ENCODE data around the gene WNK3. TPM values are rescaled to one million over a fixed set of nuclear protein-coding genes. Genes with fewer than 3 reads are reported as not detected.

The WNK3 gene
- total RNA-seq, 4 donors from 2014 or later, result 0.29 to 1.5 (median 0.57) TPM

DNA sequence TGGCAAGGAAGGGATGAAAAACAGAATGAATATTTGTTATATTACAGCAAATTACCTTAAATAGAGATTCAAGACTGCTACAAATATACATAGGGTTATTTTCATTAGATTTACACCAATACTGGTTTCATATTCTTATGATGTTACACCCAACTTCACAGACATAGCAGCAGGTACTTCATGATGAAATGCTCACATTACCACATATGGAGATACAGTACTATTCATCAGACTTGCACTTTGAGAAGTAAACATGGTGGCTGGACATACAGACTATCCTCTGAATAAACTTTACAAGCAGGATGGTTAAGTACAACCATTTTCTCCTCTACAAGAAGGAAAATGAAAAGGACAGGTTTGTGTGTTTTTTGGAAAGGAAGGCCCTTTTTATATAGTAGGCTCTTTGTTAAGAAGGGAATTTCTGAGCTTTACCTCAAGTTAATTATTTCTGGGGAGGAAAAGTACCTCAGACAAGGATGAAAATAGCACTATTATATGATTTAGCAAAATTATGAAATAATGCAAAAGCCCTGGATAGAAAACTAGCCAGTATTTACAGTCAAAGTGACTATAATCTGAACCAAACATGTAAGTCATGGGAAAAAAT is 162.8 kb downstream of the WNK3 start:
- Histone ChIP-seq H3K4me3 (no peak overlapping the region), H3K27ac (no peak overlapping the region), H3K27me3 (no peaks in the 10 kb centered on the region), H3K9me3 (no peaks in the 10 kb centered on the region), H3K36me3 (no peaks in the 10 kb centered on the region), H3K4me1 (no peaks in the 10 kb centered on the region)
- DNase-seq, result no peak
- intact Hi-C loops (cut with DNase I), result no loop called here
- no peak for TF ChIP-seq POLR2A (IDR thresholded peaks at IDR 0.05)
- TF ChIP-seq, protein P1, sequence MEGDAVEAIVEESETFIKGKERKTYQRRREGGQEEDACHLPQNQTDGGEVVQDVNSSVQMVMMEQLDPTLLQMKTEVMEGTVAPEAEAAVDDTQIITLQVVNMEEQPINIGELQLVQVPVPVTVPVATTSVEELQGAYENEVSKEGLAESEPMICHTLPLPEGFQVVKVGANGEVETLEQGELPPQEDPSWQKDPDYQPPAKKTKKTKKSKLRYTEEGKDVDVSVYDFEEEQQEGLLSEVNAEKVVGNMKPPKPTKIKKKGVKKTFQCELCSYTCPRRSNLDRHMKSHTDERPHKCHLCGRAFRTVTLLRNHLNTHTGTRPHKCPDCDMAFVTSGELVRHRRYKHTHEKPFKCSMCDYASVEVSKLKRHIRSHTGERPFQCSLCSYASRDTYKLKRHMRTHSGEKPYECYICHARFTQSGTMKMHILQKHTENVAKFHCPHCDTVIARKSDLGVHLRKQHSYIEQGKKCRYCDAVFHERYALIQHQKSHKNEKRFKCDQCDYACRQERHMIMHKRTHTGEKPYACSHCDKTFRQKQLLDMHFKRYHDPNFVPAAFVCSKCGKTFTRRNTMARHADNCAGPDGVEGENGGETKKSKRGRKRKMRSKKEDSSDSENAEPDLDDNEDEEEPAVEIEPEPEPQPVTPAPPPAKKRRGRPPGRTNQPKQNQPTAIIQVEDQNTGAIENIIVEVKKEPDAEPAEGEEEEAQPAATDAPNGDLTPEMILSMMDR (IDR thresholded peaks at IDR 0.05), result no peak

DNA sequence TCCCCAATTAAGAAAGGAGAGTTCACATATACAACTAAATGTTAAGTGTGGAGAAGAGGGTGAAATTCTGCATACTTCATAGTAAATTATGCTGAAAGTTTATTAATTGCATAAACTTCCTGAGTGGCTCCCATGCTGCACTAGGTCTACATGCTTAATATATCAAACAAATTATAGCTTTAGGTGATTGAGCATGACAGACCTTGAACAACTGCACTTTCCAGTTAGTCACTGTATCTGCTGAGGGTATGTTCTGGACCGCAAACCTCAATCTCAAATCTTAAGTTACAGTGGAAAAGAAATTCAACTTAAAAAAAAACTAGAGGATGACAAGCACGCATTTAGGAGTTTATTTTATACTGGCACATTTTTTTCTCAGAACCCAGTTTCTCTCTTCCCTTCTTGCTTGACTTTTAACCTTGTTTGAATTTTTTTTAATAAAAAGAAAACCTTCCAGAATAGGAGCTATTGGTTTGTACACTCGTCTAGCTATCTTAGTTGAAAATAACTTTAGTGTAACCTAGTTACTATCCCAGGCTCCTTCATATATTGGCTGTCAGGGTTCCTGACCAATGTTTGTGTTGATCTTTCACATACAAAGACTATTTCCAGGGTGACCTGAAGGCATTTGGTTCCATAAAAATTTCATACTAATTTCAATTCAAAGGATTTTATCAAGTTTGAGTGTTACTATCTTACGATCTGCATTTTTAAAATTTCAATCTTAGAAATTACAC is 164.6 kb downstream of the WNK3 start:
- TF ChIP-seq POLR2A (IDR thresholded peaks at IDR 0.05), result no peak
- TF ChIP-seq, protein P1 (IDR thresholded peaks at IDR 0.05), result no peak
- no peak overlapping the region for H3K27ac ChIP-seq
- no peak for DNase-seq
- H3K4me3 ChIP-seq, result no peak overlapping the region
- 74 to 85% methylated on average over 4 of the region's 4 CpGs for WGBS, 2 donors
- no peaks in the 10 kb centered on the region for H3K36me3 ChIP-seq
- H3K27me3 ChIP-seq, result no peaks in the 10 kb centered on the region
- no peaks in the 10 kb centered on the region for H3K4me1 ChIP-seq
- intact Hi-C loops (cut with DNase I), result no loop called here
- H3K9me3 ChIP-seq, result no peaks in the 10 kb centered on the region

DNA sequence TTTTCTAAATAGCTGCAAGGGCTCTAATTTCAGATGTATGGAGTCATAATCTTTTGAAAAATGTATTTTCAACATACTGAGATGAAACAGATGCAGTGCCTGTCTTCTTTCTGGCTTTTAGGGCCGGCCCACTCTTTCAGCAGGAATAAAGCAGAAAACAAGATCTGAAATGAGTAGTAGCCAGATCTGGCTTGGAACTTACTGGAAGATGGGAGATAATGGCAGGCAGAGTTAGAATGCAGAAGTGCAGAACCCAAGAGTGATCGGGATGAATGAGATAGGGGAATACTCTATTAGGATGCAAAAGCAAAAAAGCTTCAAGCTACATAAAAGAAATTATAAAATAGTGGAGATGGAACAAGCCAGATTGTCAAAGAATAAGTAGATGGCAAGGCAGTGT is 173.4 kb downstream of the WNK3 start:
- H3K27ac ChIP-seq, result no peak overlapping the region
- H3K36me3 ChIP-seq, result no peaks in the 10 kb centered on the region
- intact Hi-C loops (cut with DNase I), result no loop called here
- no peaks in the 10 kb centered on the region for H3K27me3 ChIP-seq
- DNase-seq, result no peak
- H3K4me1 ChIP-seq, result peaks cover 0 to 33% (median 15%) of the 10 kb centered on the region in 3 donors
- no peak for TF ChIP-seq POLR2A (IDR thresholded peaks at IDR 0.05)
- TF ChIP-seq, protein P1 (IDR thresholded peaks at IDR 0.05), result no peak
- no peaks in the 10 kb centered on the region for H3K9me3 ChIP-seq
- WGBS, 2 donors, result 90 to 91% methylated on average over 1 to 2 of the region's 2 CpGs
- H3K4me3 ChIP-seq, result no peak overlapping the region

DNA sequence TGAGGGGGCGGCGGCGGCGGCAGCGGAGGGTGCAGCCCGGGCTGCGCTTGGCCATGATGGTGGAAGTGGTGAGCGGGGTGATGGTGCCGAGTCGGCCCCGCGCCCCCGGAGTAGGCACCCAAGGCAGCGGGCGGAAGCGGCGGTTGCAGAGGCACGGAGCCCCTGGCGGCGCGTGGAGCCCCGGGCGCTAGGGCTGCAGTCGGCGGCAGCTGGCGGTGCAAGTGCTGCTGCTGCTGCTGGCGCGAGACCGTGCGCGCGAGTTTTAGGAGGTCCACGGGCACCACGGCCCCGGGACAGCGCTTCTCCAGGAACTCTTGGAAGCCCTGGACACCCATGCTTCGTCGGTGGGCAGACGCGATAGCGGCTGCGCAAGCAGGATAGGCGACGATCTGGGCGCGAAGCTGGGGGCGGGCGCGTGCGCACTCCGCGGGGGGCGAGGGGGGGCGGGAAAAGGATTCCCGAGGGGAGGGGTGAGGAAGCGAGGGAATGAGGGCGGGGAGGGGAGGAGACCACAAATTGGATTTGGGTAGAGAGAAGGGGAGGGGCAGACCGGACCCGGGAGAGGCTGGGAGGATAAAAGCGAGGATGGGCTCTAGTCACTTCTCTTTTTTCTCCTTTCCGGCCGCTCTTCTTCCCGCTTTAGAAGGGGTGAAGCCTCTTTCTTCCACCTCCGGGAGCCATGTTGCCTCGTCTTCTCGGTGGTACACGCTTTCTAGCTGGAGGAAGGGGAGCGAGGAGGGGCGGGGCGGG is 174.8 kb downstream of the WNK3 start, which contains the start of gene FAM120C:
Gene FAM120C, minus strand, starts transcription at position 391 of the 750 bp plus-strand sequence. Its CDS starts 56 bp downstream, at position 335.
- H3K4me3 ChIP-seq, result peak within 1 kb of the TSS; percentile 57 to 86 (median 73)
- no peaks in the 10 kb centered on the region for H3K36me3 ChIP-seq
- 1 to 27% methylated on average over 14 to 23 of the region's 70 CpGs for WGBS, 2 donors
- H3K27me3 ChIP-seq, result no peaks in the 10 kb centered on the region
- peak within 1 kb of the TSS; percentile 87 to 95 (median 91) for H3K27ac ChIP-seq
- DNase-seq, result peak; percentile 2
- H3K9me3 ChIP-seq, result no peaks in the 10 kb centered on the region
- TF ChIP-seq POLR2A (IDR thresholded peaks at IDR 0.05), result peak in 1 of 4 donors; percentile 35
- TF ChIP-seq, protein P1 (IDR thresholded peaks at IDR 0.05), result no peak
- H3K4me1 ChIP-seq, result peaks cover 0 to 47% (median 15%) of the 10 kb centered on the region in 3 donors
- intact Hi-C loops (cut with DNase I), result no loop called here

All from esophagus squamous epithelium (tissue), 5 donors.